Astrocyte (in vitro differentiated cells and primary cell): ENCODE results near the gene CERK.

Source experiments
- EZH2 ChIP-seq: IDR thresholded peaks from 2 replicates; pipeline ENCODE4 v1.6.1; 2012; ENCODE audit warnings: mild to moderate bottlenecking, low read length, inconsistent platforms; ENCODE audit not compliant: insufficient read depth
- TF ChIP-seq, protein P1 (sequence below): IDR thresholded peaks from 2 replicates; pipeline ENCODE4 v1.5.1; 2011; ENCODE audit warnings: low read depth, mild to moderate bottlenecking, inconsistent platforms, low read length, moderate library complexity; ENCODE audit not compliant: insufficient read depth

DNA sequence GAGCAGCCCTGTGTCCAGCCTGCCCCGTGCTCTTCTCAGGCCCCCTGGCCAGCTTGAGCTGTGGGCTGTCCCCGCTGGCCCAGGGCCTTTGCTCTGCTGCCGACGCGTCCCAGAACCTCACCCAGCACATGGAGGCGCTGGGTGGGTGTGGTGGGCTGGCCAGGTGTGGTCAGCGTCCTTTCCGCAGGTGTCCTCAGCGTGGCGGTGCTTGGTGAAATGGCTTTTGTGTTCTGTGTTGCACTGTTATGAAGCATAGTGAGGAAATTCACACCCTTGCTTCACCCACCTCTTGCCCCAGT lies 80.4 kb downstream of the CERK start:
- TF ChIP-seq, protein P1, sequence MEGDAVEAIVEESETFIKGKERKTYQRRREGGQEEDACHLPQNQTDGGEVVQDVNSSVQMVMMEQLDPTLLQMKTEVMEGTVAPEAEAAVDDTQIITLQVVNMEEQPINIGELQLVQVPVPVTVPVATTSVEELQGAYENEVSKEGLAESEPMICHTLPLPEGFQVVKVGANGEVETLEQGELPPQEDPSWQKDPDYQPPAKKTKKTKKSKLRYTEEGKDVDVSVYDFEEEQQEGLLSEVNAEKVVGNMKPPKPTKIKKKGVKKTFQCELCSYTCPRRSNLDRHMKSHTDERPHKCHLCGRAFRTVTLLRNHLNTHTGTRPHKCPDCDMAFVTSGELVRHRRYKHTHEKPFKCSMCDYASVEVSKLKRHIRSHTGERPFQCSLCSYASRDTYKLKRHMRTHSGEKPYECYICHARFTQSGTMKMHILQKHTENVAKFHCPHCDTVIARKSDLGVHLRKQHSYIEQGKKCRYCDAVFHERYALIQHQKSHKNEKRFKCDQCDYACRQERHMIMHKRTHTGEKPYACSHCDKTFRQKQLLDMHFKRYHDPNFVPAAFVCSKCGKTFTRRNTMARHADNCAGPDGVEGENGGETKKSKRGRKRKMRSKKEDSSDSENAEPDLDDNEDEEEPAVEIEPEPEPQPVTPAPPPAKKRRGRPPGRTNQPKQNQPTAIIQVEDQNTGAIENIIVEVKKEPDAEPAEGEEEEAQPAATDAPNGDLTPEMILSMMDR, result no peak
- no peak for TF ChIP-seq EZH2
